K562 (cell line): ENCODE data around the gene FCGBP. TPM values are rescaled to one million over a fixed set of nuclear protein-coding genes. Genes with fewer than 3 reads are reported as not detected.
"Not testable (repeated sequence)": the region's sequence is repeated elsewhere in the genome, so short reads cannot be mapped to it uniquely, and the experiment has no call there.

Source experiments
- ATAC-seq: fragments of 200-7000 bp; cut with Tn5 transposase; 3 replicates; pipeline ENCODE4 v1.9.1; 2020; ENCODE audit warnings: moderate library complexity
- BruUV-seq: library from RNA; stranded (reverse); fragments of 400-500 nt; replicated peaks from 2 replicates; lab custom pipeline; 2021; lab: Mats Ljungman, UMichigan
- CTCF ChIA-PET: fragments of 300-600 bp; formaldehyde crosslinking; extraction: SDS; loops from one replicate; lab custom pipeline; 2021; ENCODE audit warnings: low intra/inter-chr PET ratio; lab: Yijun Ruan, JAX
- POLR2A ChIA-PET: fragments of 300-600, 350-650 bp; sonication (Branson Sonifier 250); formaldehyde crosslinking; extraction: SDS; loops from one replicate; lab custom pipeline; 2021; ENCODE audit warnings: antibody characterized with exemption, inconsistent platforms; lab: Yijun Ruan, JAX
- DNase-seq, 4 experiments: peaks; one replicate each; pipeline versions ENCODE4 v3.0.0 to v3.0.0-alpha.2; 2011 to 2018; ENCODE audit warnings: low spot score in 3 of 4, mixed read lengths in 3 of 4; ENCODE audit errors: extremely low read depth in 1 of 4
- FAIRE-seq: peaks from 2 replicates; lab custom pipeline; 2011; peaks lifted over from hg19 to GRCh38; lab: Jason Lieb, UNC
- H2AFZ ChIP-seq: 2 replicates; pipeline ENCODE4 v1.6.0; 2011; ENCODE audit warnings: low read depth, low read length, control low read depth, inconsistent platforms
- H3K27ac ChIP-seq: fragments of 200-600 bp; 3 replicates; pipeline ENCODE4 v1.8.0; 2011; ENCODE audit warnings: low read depth, mild to moderate bottlenecking, control low read depth, inconsistent platforms, low read length, moderate library complexity, mixed read lengths; ENCODE audit errors: extremely low read depth
- H3K27me3 ChIP-seq, 2 experiments: fragments of 300-600 bp in 1 of 2; 2 replicates in 1 of 2; 3 replicates in 1 of 2; pipeline versions ENCODE4 v1.6.0 to v1.8.0; 2011; ENCODE audit warnings: inconsistent platforms in 2 of 2, low read length in 2 of 2, mild to moderate bottlenecking in 1 of 2, mixed read lengths in 1 of 2, moderate library complexity in 1 of 2; ENCODE audit not compliant: control insufficient read depth in 2 of 2, insufficient read depth in 2 of 2
- H3K36me3 ChIP-seq: fragments of 300-600 bp; 3 replicates; pipeline ENCODE4 v1.8.0; 2011; ENCODE audit warnings: mild to moderate bottlenecking, low read length, inconsistent platforms; ENCODE audit not compliant: control insufficient read depth, insufficient read depth
- H3K4me1 ChIP-seq, 2 experiments: fragments of 200-600 bp in 1 of 2; replicated peaks in 1 of 2; 2 replicates in 1 of 2; 3 replicates in 1 of 2; pipeline versions ENCODE4 v1.5.1 to v1.8.0; 2011; ENCODE audit warnings: inconsistent platforms in 2 of 2, low read length in 2 of 2, mild to moderate bottlenecking in 1 of 2, mixed read lengths in 1 of 2, moderate library complexity in 1 of 2; ENCODE audit not compliant: control insufficient read depth in 2 of 2, insufficient read depth in 2 of 2
- H3K4me2 ChIP-seq: 2 replicates; pipeline ENCODE4 v1.6.1; 2011; ENCODE audit warnings: low read length, control low read depth, inconsistent platforms, mixed read lengths; ENCODE audit not compliant: insufficient read depth
- H3K4me3 ChIP-seq: fragments of 200-600 bp; sonication (generic), shearing (Covaris generic); 2 replicates; pipeline ENCODE4 v1.5.1; 2016; ENCODE audit warnings: control low read depth, inconsistent platforms
- H3K79me2 ChIP-seq: fragments of 200-600 bp; 3 replicates; pipeline ENCODE4 v1.8.0; 2011; ENCODE audit warnings: low read length, inconsistent platforms; ENCODE audit not compliant: control insufficient read depth, insufficient read depth
- H3K9ac ChIP-seq, 2 experiments: 2 replicates each; pipeline versions ENCODE4 v1.6.0 to v1.6.1; 2011; ENCODE audit warnings: low read depth in 2 of 2, low read length in 2 of 2, control low read depth in 1 of 2, inconsistent platforms in 1 of 2, mild to moderate bottlenecking in 1 of 2, mixed read lengths in 1 of 2; ENCODE audit not compliant: insufficient read depth in 1 of 2
- H3K9me1 ChIP-seq: one replicate; pipeline ENCODE4 v1.6.0; 2011; ENCODE audit warnings: inconsistent platforms, mild to moderate bottlenecking, low read length, moderate library complexity; ENCODE audit not compliant: control insufficient read depth, insufficient read depth
- H3K9me3 ChIP-seq: replicated peaks from 2 replicates; pipeline ENCODE4 v1.5.1; 2011; ENCODE audit warnings: low read depth, low read length, inconsistent platforms; ENCODE audit not compliant: control insufficient read depth, insufficient read depth
- H4K20me1 ChIP-seq: replicated peaks from 2 replicates; pipeline ENCODE4 v1.6.1; 2011; ENCODE audit warnings: low read length, inconsistent platforms, mixed read lengths; ENCODE audit not compliant: control insufficient read depth, insufficient read depth
- ARHGAP35 ChIP-seq: fragments of 450-650 bp; IDR thresholded peaks from 2 replicates; pipeline ENCODE4 v1.6.1; 2018; ENCODE audit not compliant: partially characterized antibody
- C11orf30 ChIP-seq: fragments of 450-650 bp; IDR thresholded peaks from 2 replicates; pipeline ENCODE4 v1.6.1; 2016; ENCODE audit warnings: low read depth, mild to moderate bottlenecking
- MTA2 ChIP-seq: fragments of 450-650 bp; IDR thresholded peaks from 2 replicates; pipeline ENCODE4 v1.6.1; 2016; ENCODE audit warnings: low read depth
- PHF8 ChIP-seq: fragments of 200-600 bp; sonication (generic); IDR thresholded peaks from 2 replicates; pipeline ENCODE4 v1.6.1; 2012; ENCODE audit warnings: mixed run types, mild to moderate bottlenecking, inconsistent platforms, low read length, moderate library complexity, borderline replicate concordance
- WGBS: fragments of 100-300 bp; shearing (Covaris generic); methylation state at CpG from one replicate; pipeline ENCODE4 v1.1.6; 2016; ENCODE audit warnings: low coverage, mixed read lengths; ENCODE audit not compliant: insufficient coverage; ENCODE audit errors: missing lambda C conversion rate; 5-methylcytosine and 5-hydroxymethylcytosine counted together
- in situ Hi-C: fragments of 300-500 bp; cut with MboI; formaldehyde crosslinking; loops from 4 replicates; pipeline ENCODE4 v1.15.0; 2018; ENCODE audit warnings: inconsistent platforms, mixed read lengths
- intact Hi-C: fragments of 100-400 bp; cut with micrococcal nuclease; formaldehyde crosslinking; loops from 2 replicates; pipeline ENCODE4 v1.14.2; 2022
- polyA plus RNA-seq, 8 experiments: library from polyadenylated mRNA; depleted of rRNA in 4 of 8; stranded (reverse) in 5 of 8; unstranded in 3 of 8; fragments of >200 nt; fragmentation: Nextera tagmentation in 2 of 8; fragmentation: Illumina TruSeq in 1 of 8; extraction: Ambion mirVana in 2 of 8; extraction: Trizol in 1 of 8; gene quantifications; 2 replicates each; pipeline versions ENCODE4 v1.2.1 to v1.2.3, GENCODE V29; 2011 to 2014; ENCODE audit warnings: inconsistent platforms in 1 of 8, missing spikeins in 1 of 8
- total RNA-seq, 7 experiments: library from RNA; depleted of rRNA in 6 of 7; stranded (reverse); fragments of >200 nt in 6 of 7; fragmentation: Illumina TruSeq in 2 of 7; extraction: Trizol in 2 of 7; gene quantifications; 2 replicates each; pipeline versions ENCODE4 v1.2.1 to v1.2.3, GENCODE V29; 2011 to 2021; ENCODE audit warnings: low replicate concordance in 1 of 7

Gene FCGBP
- total and polyA plus RNA-seq, 9 of the 15 experiments (the other 6 are each of a cell fraction or from before 2014, with no cell fraction given): 0.01 to 1.5 (median 0.13) TPM; not detected in 4

DNA sequence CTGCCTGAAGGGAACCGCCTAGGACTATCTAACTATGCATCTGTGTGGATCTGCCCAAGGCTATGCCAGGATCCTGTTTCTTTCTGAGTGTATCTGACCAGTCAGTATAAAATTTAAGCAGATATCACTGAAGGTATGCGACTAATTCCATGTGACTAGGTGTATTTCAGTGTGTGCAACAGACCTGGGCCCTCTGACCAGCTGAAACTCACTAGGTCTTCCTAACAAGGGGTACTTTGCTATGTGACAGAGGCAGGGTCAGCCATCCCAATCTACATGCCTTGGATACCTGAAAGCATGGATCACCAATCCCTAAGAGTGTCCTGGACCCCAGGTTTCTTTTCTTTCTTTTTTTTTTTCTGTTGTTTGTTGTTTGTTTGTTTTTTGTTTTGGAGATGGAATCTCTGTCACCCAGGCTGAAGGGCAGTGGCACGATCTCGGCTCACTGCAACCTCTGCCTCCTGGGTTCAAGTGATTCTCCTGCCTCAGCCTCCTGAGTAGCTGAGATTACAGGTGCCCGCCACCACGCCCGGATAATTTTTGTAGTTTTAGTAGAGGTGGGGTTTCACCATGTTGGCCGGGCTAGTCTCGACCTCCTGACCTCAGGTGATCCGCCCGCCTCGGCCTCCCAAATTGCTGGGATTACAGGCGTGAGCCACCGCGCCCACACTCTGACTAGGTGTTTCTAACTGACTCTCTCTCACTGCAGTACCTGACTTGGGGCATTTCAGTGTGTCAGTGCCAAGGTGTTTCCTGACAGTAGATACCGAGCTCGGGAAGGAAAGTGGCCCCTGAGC is 43.5 kb downstream of the FCGBP start:
- ChIA-PET CTCF (no interaction called here), POLR2A (no interaction called here)
- intact Hi-C loops: no loop called here
- no TSS peak for BruUV-seq
- in situ Hi-C loops: no loop called here
- H2AFZ ChIP-seq: no peak overlapping the region
- no peaks in the 10 kb centered on the region for H3K9me1 ChIP-seq
- no peaks in the 10 kb centered on the region for H3K9me3 ChIP-seq
- H3K9ac ChIP-seq: no peak overlapping the region; a peak in 1 of 4 replicates
- H3K4me3 ChIP-seq: no peak overlapping the region
- peaks cover 0 to 9% of the 10 kb centered on the region in 2 experiments; a peak in 2 of 5 replicates for H3K4me1 ChIP-seq
- no peak overlapping the region for H3K27ac ChIP-seq
- DNase-seq: no peak
- no peak for FAIRE-seq
- no peaks in the 10 kb centered on the region for H3K36me3 ChIP-seq
- TF ChIP-seq C11orf30 (no peak), PHF8 (no peak), ARHGAP35 (no peak), MTA2 (no peak)
- 0 out of 2 replicates have a peak, but pooled peaks cover 4% of the 10 kb centered on the region for H4K20me1 ChIP-seq
- H3K27me3 ChIP-seq: peaks cover 22 to 36% of the 10 kb centered on the region in 2 experiments
- H3K79me2 ChIP-seq: no peaks in the 10 kb centered on the region
- no peak overlapping the region for H3K4me2 ChIP-seq
- no peak for ATAC-seq
- WGBS: 18% methylated on average over 17 of the region's 17 CpGs

DNA sequence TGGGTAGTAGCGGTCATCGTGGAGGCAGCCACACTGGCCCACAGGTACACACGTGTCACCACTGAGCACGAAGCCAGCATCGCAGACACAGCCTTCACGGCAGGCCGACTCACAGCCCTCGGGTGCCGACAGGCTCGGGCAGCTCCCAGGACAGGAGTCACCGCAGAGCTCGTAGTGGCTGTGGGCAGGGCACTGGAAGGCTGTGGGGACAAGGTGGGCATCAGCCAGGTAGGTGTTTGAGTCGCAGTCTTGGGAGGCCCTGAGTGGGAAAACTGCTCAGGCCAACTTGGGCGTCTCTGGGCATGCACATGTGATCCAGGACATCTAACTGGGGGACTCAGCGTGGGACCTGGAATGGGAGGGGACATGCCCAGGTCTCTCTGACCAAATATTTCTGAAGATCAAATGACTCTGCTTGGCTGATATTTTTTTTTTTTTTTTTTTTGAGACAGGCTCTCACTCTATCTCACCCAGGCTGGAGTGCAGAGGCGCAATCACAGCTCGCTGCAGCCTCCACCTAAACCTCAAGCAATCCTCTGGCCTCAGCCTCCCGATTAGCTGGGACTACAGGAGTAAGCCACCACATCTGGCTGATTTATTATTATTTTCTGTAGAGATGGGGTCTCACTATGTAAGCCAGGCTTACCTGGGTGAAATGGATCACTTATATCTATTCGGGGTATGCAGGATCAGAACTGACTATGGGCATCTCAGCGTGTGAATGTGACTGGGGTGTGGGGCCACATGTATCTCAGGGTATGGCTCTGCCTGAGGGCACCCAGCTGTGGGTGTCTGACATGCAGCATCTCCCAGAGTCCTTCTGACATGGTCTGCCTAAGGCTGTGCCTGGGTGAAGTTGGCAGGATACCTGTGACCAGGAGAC is 44.3 kb downstream of the FCGBP start:
- BruUV-seq, H3K4me3 ChIP-seq, H3K9me1 ChIP-seq, ATAC-seq, FAIRE-seq, H3K4me2 ChIP-seq, DNase-seq, CTCF ChIA-PET, H3K36me3 ChIP-seq, H3K4me1 ChIP-seq, in situ Hi-C loops, H4K20me1 ChIP-seq, intact Hi-C loops, H3K9me3 ChIP-seq, POLR2A ChIA-PET, H3K79me2 ChIP-seq, H3K27ac ChIP-seq, H2AFZ ChIP-seq: not testable (repeated sequence)
- Histone ChIP-seq H3K9ac (peak overlapping the region in 1 of 2 experiments; percentile 36; a peak in 1 of 4 replicates), H3K27me3 (peaks cover 22 to 38% of the 10 kb centered on the region in 2 experiments)
- 2% methylated on average over 18 of the region's 20 CpGs for WGBS

DNA sequence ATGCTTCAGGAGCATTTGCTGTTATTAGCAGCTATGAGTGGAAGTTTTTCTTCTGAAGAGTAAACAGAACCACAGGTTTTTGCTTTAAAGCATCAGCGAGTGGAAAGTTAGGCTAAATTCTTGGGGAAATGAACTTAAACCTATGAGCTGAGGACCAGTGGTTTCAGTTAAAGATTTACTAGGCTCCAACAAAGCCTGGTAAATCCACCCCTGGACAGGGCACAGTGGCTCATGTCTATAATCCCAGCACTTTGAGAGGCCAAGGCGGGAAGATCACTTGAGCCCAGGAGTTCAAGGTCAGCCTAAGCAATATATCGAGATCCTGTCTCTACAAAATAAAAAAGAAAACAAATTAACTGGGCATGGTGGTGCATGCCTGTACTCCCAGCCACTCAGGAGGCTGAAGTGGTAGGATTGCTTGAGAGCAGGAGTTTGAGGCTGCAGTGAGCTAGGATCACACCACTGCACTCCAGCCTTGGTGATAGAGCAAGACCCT is 46.9 kb downstream of the FCGBP start:
- H3K9me3 ChIP-seq, H3K9me1 ChIP-seq, H3K9ac ChIP-seq, H3K79me2 ChIP-seq, H3K36me3 ChIP-seq, ATAC-seq, FAIRE-seq, in situ Hi-C loops, H3K4me1 ChIP-seq, POLR2A ChIA-PET, H3K4me3 ChIP-seq, intact Hi-C loops, H4K20me1 ChIP-seq, H3K27ac ChIP-seq, CTCF ChIA-PET, BruUV-seq, H3K4me2 ChIP-seq, DNase-seq, H2AFZ ChIP-seq: not testable (repeated sequence)
- WGBS: 0% methylated on average over 2 of the region's 3 CpGs
- H3K27me3 ChIP-seq: peaks cover 21 to 35% of the 10 kb centered on the region in 2 experiments
